ENCODE measurements around the gene FOXL1. TPM values are rescaled to one million over a fixed set of nuclear protein-coding genes. Genes with fewer than 3 reads are reported as not detected.

FOXL1 gene
- total and polyA plus RNA-seq, 4 donors, result 0.41 to 2.5 (median 1.4) TPM

- DNase-seq (no peak), ATAC-seq (ENCODE audit: insufficient read depth, low FRiP score) (no peak)
- Histone ChIP-seq H3K9ac (ENCODE audit: insufficient read depth in 1 of 2, low read length in 2 of 2) (no peak overlapping the region), H3K4me1 (ENCODE audit: control insufficient read depth in 5 of 5, insufficient read depth in 5 of 5, low read length in 5 of 5) (no peaks in the 10 kb centered on the region), H3K9me3 (ENCODE audit: control insufficient read depth in 4 of 4, insufficient read depth in 3 of 4, low read length in 3 of 4) (peaks cover 0 to 4% (median 0%) of the 10 kb centered on the region in 4 donors), H3K27ac (ENCODE audit: low read depth in 1 of 2, low read length in 1 of 2) (no peak overlapping the region), H3K36me3 (ENCODE audit: control insufficient read depth in 4 of 4, insufficient read depth in 4 of 4, low read length in 4 of 4) (no peaks in the 10 kb centered on the region), H3K27me3 (ENCODE audit: control insufficient read depth in 3 of 3, insufficient read depth in 3 of 3, low read length in 2 of 3) (no peaks in the 10 kb centered on the region), H3K4me3 (no peak overlapping the region)
- TF ChIP-seq, protein P1, sequence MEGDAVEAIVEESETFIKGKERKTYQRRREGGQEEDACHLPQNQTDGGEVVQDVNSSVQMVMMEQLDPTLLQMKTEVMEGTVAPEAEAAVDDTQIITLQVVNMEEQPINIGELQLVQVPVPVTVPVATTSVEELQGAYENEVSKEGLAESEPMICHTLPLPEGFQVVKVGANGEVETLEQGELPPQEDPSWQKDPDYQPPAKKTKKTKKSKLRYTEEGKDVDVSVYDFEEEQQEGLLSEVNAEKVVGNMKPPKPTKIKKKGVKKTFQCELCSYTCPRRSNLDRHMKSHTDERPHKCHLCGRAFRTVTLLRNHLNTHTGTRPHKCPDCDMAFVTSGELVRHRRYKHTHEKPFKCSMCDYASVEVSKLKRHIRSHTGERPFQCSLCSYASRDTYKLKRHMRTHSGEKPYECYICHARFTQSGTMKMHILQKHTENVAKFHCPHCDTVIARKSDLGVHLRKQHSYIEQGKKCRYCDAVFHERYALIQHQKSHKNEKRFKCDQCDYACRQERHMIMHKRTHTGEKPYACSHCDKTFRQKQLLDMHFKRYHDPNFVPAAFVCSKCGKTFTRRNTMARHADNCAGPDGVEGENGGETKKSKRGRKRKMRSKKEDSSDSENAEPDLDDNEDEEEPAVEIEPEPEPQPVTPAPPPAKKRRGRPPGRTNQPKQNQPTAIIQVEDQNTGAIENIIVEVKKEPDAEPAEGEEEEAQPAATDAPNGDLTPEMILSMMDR (IDR thresholded peaks at IDR 0.05; ENCODE audit: control extremely low read depth, extremely low read depth), result no peak
- 91 to 95% methylated on average over 12 of the region's 12 CpGs for WGBS, 2 donors
Measured at GRCh38 chr16:86626284-86626683, 47.9 kb downstream of the FOXL1 start.

GRCh38 chr16:86626966-86627365 lies 48.6 kb downstream of the FOXL1 start:
- H3K4me1 ChIP-seq (ENCODE audit: control insufficient read depth in 5 of 5, insufficient read depth in 5 of 5, low read length in 5 of 5), result no peaks in the 10 kb centered on the region
- DNase-seq (no peak), ATAC-seq (ENCODE audit: insufficient read depth, low FRiP score) (no peak)
- WGBS, 2 donors, result 94% methylated on average over 8 of the region's 8 CpGs
- H3K36me3 ChIP-seq (ENCODE audit: control insufficient read depth in 4 of 4, insufficient read depth in 4 of 4, low read length in 4 of 4), result no peaks in the 10 kb centered on the region
- H3K27me3 ChIP-seq (ENCODE audit: control insufficient read depth in 3 of 3, insufficient read depth in 3 of 3, low read length in 2 of 3), result no peaks in the 10 kb centered on the region
- TF ChIP-seq, protein P1 (IDR thresholded peaks at IDR 0.05; ENCODE audit: control extremely low read depth, extremely low read depth), result no peak
- no peak overlapping the region for H3K27ac ChIP-seq (ENCODE audit: low read depth in 1 of 2, low read length in 1 of 2)
- peaks cover 0 to 4% (median 0%) of the 10 kb centered on the region in 4 donors for H3K9me3 ChIP-seq (ENCODE audit: control insufficient read depth in 4 of 4, insufficient read depth in 3 of 4, low read length in 3 of 4)
- H3K4me3 ChIP-seq, result no peak overlapping the region
- no peak overlapping the region for H3K9ac ChIP-seq (ENCODE audit: insufficient read depth in 1 of 2, low read length in 2 of 2)

- Histone ChIP-seq H3K36me3 (ENCODE audit: control insufficient read depth in 4 of 4, insufficient read depth in 4 of 4, low read length in 4 of 4) (no peaks in the 10 kb centered on the region), H3K27me3 (ENCODE audit: control insufficient read depth in 3 of 3, insufficient read depth in 3 of 3, low read length in 2 of 3) (no peaks in the 10 kb centered on the region), H3K9me3 (ENCODE audit: control insufficient read depth in 4 of 4, insufficient read depth in 3 of 4, low read length in 3 of 4) (peaks cover 0 to 4% (median under 1%) of the 10 kb centered on the region in 4 donors), H3K27ac (ENCODE audit: low read depth in 1 of 2, low read length in 1 of 2) (no peak overlapping the region), H3K4me1 (ENCODE audit: control insufficient read depth in 5 of 5, insufficient read depth in 5 of 5, low read length in 5 of 5) (no peaks in the 10 kb centered on the region), H3K4me3 (no peak overlapping the region), H3K9ac (ENCODE audit: insufficient read depth in 1 of 2, low read length in 2 of 2) (no peak overlapping the region)
- TF ChIP-seq, protein P1 (IDR thresholded peaks at IDR 0.05; ENCODE audit: control extremely low read depth, extremely low read depth), result no peak
- ATAC-seq (ENCODE audit: insufficient read depth, low FRiP score) (no peak), DNase-seq (no peak)
- 71 to 84% methylated on average over 5 of the region's 5 CpGs for WGBS, 2 donors
Measured at GRCh38 chr16:86628614-86629013, 50.3 kb downstream of the FOXL1 start.

GRCh38 chr16:86630471-86630870 lies 52.1 kb downstream of the FOXL1 start:
- Histone ChIP-seq H3K27me3 (ENCODE audit: control insufficient read depth in 3 of 3, insufficient read depth in 3 of 3, low read length in 2 of 3) (no peaks in the 10 kb centered on the region), H3K9me3 (ENCODE audit: control insufficient read depth in 4 of 4, insufficient read depth in 3 of 4, low read length in 3 of 4) (peaks cover 0 to 2% (median 0%) of the 10 kb centered on the region in 4 donors), H3K36me3 (ENCODE audit: control insufficient read depth in 4 of 4, insufficient read depth in 4 of 4, low read length in 4 of 4) (no peaks in the 10 kb centered on the region), H3K27ac (ENCODE audit: low read depth in 1 of 2, low read length in 1 of 2) (no peak overlapping the region), H3K4me1 (ENCODE audit: control insufficient read depth in 5 of 5, insufficient read depth in 5 of 5, low read length in 5 of 5) (no peaks in the 10 kb centered on the region), H3K9ac (ENCODE audit: insufficient read depth in 1 of 2, low read length in 2 of 2) (no peak overlapping the region), H3K4me3 (no peak overlapping the region)
- no peak for DNase-seq
- WGBS, 2 donors, result 78 to 89% methylated on average over 13 of the region's 13 CpGs
- ATAC-seq (ENCODE audit: insufficient read depth, low FRiP score), result no peak
- TF ChIP-seq, protein P1 (IDR thresholded peaks at IDR 0.05; ENCODE audit: control extremely low read depth, extremely low read depth), result no peak

Data from lung (tissue), 12 donors.